ENCODE measurements around the gene TSEN34.
"Not testable (repeated sequence)": the region's sequence is repeated elsewhere in the genome, so short reads cannot be mapped to it uniquely, and the experiment has no call there.

TSEN34 gene

GRCh38 chr19:54209811-54210494 is 18.8 kb downstream of the TSEN34 start:
- peak; percentile 59 for DNase-seq

- no peak for DNase-seq
These were observed 20.1 kb downstream of the TSEN34 start for GRCh38 chr19:54211235-54211634.

DNA sequence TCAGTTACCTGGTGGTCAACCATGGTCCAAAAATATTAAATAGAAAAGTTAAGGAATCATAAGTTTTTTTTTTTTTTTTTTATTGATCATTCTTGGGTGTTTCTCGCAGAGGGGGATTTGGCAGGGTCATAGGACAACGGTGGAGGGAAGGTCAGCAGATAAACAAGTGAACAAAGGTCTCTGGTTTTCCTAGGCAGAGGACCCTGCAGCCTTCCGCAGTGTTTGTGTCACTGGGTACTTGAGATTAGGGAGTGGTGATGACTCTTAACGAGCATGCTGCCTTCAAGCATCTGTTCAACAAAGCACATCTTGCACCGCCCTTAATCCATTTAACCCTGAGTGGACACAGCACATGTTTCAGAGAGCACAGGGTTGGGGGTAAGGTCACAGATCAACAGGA is 23.1 kb downstream of the TSEN34 start:
- DNase-seq: not testable (repeated sequence)

GRCh38 chr19:54214734-54215133 is 23.6 kb downstream of the TSEN34 start:
- DNase-seq: not testable (repeated sequence)

- no peak for DNase-seq
These were observed 25.8 kb downstream of the TSEN34 start for GRCh38 chr19:54216869-54217268.

- not testable (repeated sequence) for DNase-seq
These were observed 26.6 kb downstream of the TSEN34 start for GRCh38 chr19:54217517-54218247.

- no peak for DNase-seq
These were observed 27.2 kb downstream of the TSEN34 start for GRCh38 chr19:54218259-54218658.

DNA sequence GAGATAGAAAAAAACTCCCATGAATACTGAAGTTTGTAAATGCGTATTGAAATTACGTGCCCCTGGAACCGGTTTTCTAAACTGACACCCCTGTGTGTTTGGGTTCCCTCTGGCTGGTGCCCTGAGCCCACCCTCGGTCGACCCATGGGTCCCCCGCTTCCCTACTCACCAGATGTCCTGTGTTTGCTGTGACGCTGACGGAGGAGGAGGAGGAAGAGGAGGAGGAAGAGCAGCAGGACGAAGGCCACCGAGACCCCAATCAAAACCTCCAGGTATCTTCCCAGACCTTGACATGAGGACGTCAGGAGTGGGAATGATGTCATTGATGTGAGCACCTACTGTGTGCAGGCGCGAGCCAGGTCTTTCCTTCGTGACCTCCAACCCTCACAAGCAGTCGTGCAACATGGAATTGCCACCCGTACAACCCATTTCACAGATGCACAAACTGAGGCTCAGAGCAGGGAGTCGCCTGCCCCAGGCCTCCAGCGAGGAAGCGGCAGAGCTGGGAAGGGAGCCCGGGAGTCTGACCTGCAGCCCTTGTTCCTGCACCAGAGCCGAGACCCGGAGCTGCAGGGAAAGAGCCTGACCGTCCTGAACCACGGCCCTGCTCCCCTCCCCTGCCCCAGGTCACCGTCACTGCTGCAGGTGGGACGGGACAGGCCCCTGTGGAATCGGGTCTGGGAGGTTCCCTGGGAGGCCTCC is 28.0 kb downstream of the TSEN34 start:
- DNase-seq: no peak

GRCh38 chr19:54219702-54220101 is 28.6 kb downstream of the TSEN34 start:
- not testable (repeated sequence) for DNase-seq

GRCh38 chr19:54221947-54222346 is 30.8 kb downstream of the TSEN34 start:
- not testable (repeated sequence) for DNase-seq

DNA sequence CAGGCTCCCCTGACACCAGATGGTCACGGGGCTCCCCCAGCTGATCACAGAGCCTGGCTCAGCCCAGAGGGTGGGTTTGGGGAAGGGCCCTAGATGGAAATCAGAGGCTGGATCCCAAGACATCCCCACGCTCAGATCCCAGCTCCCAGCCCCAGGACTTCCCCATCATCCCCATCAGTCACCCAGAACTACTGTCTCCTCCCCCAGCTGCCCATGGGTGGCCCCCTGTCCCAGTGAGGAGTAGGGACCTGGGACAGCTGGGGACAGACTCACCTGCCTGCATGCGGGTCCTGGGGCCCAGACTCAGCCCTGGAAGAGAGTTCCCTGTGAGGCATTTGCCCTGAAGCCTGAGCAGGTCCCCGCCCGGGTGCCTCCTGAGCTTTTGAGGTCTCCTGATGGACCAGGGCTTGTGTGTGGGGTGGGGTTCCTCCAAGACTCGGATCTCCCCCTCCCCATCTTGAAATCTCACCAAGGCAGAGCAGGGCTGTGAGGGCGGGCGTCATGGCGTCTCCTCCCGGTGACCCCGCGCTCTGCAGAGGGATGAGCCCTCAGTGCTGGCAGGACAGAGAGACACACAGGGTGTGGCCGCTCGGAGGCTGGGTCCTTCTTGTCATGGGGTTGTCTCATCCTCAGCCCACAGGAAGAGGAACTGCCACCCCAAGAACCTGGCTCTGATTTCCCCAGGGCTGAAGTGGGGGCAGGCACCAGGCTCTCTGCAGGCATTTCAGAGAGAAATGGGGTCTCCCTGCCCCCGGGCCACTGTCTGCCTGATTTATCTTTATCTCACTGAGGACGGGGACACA is 31.6 kb downstream of the TSEN34 start, which contains the start of gene LILRB3:
Gene LILRB3 (minus strand): TSS at position 534 of the 803 bp plus-strand sequence. CDS start 31 bp downstream, at position 503.
- DNase-seq: not testable (repeated sequence)

DNA sequence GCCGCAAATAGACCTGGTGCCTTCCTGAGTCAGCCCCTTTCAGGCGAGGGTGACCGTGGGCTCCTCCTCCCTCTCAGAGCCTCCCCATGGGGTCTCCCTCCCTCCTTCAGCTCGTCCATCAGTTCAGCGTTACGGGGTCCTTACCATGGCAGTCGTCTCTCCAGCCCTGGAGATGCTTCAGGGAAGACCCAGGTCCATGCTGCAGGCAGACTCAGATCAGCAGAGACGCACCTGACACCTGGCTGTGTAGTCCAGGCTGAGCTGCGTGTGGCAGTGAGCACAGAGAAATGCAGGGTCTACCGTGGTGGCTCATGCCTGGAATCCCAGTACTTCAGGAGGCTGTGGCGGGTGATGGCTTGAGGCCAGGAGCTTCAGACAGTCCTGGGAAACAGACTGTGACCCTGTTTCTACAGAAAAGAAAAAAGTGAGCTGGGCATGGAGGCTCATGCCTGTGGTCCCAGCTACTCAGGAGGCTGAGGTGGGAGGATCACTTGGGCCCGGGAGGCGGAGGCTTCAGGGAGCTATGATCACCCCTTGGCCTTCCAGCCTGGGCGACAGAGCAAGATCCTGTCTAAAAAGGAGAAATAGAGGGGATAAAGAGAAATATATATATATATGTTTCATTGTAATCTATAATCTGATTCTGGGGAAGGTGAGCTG is 32.3 kb downstream of the TSEN34 start:
- DNase-seq: not testable (repeated sequence)

- not testable (repeated sequence) for DNase-seq
These were observed 32.8 kb downstream of the TSEN34 start for GRCh38 chr19:54223937-54224281.

GRCh38 chr19:54224619-54225018 is 33.5 kb downstream of the TSEN34 start:
- not testable (repeated sequence) for DNase-seq

- DNase-seq: no peak
These were observed 38.0 kb downstream of the TSEN34 start for GRCh38 chr19:54229146-54229545.

- DNase-seq: no peak
These were observed 38.9 kb downstream of the TSEN34 start for GRCh38 chr19:54230031-54230430.

DNA sequence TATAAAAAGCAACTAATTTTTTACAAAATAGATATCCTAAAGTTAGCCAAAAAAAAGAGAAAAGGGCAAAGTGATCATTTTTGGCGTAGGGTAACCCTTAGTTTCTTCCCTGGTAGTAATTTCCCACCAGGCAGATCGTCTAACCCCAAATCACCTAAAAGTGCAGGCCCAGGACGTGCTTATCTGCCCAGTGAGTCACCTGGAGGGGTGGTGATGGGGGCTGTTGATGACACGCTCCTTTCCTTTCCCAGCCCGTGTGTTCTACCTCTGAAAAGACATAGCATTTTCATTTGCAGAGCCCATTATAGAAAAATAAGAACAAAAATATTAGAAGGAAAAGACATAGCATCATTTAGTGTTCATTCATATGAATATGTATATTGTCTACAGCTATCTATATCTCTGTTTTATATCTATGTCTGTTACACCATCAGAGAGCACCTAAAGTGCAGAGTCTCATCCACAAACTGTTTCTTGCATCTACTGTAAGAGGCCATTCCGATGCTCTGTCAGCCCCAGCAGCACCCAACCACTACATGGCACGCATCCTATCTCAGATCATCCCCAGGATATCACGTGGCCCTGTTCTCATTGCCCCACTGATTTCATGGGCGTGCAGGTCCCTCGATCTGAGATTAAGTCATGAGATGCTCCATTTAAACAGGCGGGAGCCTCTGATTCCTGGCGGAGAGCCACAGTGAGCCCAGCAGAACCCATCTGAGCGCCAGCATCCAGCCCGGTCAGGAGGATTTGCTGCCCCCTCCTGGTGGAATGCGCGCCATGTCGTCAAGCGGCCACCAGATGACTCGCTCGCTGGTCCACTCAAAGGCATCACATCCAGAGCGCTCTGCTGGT is 40.2 kb downstream of the TSEN34 start:
- peak; percentile 90 for DNase-seq

DNA sequence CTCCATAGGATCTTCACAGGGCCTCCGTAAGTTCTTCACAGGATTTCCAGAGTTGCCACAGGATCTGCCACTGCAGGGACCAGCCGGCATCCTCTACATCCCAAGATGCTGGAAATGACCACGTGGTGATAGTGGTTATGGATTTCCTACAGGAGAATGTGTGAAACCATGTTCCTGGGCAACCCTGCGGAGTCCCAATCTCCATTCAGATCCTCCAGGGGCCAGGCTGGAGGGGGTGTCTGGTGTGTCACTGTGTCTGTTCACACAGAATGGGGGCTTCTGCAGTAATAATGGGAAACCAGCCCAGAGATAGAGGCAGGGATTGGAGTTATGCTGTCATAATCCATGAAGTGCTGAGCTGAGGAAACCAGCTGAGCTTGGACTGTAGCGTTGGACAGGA is 42.8 kb downstream of the TSEN34 start:
- DNase-seq: no peak

GRCh38 chr19:54239491-54240371 is 48.6 kb downstream of the TSEN34 start:
- not testable (repeated sequence) for DNase-seq

Data from stimulated activated CD4-positive, alpha-beta T cell treated with anti-CD3 and anti-CD28 coated beads, Interleukin-15, amount 100 ng/mL, for 24 hours (primary cell).